Fibroblast of the aortic adventitia (primary cell): ENCODE data around the gene PRMT7. TPM values are rescaled to one million over a fixed set of nuclear protein-coding genes. Genes with fewer than 3 reads are reported as not detected.

Experiments used
- DNase-seq: peaks from one replicate; pipeline ENCODE4 v3.0.0-alpha.2; 2010; ENCODE audit warnings: low read depth
- H3K4me3 ChIP-seq: 2 replicates; pipeline ENCODE4 v1.5.1; 2011; ENCODE audit warnings: low read depth, mild to moderate bottlenecking, control low read depth, low read length, moderate library complexity
- CTCF ChIP-seq: IDR thresholded peaks from 2 replicates; pipeline ENCODE4 v1.5.1; 2011; ENCODE audit warnings: mild to moderate bottlenecking, low read length, control low read depth, inconsistent platforms; ENCODE audit not compliant: insufficient read depth
- total RNA-seq: library from RNA; depleted of rRNA; stranded (reverse); fragments of >200 nt; gene quantifications from 2 replicates; pipeline ENCODE4 v1.2.3, GENCODE V29; 2012; ENCODE audit warnings: low replicate concordance

PRMT7 gene
- total RNA-seq, 1 donor: 42.1 TPM

DNA sequence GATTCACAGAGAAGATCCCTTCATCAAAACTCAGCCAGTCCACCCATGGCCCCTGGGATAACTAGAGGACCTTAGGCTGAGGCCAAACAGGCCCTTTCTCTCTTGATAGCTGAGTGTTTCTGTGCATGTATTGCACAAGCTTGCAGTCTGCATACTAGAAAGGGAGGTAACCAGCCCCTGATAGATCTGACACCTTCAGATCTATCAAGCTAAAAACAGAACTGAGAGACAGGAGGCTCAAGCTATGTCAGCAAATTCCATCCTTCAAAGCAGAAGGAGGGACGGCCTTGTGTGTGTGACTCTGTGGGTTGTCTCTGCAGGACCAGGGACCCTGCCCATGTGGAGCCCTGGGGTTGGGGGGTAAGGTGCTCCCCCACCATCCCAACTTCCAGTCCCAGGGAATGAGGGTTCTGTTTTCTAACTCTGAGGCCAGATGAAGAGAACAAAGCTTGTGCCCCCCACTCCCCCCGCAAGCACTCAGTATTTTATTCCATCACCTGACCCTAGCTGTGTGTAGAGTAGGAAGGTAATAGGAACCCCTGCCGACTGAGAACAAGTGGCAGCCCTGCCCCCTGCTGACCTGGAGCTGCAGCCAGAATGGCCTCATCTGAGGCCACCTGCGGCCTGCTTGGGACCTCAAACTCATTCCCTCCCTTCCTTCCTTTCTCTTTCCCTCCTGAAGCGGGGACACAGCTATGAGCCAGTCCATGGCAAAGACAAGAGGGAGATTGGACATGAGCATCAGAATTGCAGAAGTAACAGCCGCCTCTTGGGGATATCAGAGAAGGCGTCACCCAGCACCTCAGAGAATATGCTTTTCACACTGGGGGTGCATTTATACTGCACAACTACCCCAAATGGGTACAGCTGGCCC lies 73.7 kb downstream of the PRMT7 start:
- DNase-seq: no peak
- H3K4me3 ChIP-seq: no peak overlapping the region
- TF ChIP-seq CTCF: no peak

DNA sequence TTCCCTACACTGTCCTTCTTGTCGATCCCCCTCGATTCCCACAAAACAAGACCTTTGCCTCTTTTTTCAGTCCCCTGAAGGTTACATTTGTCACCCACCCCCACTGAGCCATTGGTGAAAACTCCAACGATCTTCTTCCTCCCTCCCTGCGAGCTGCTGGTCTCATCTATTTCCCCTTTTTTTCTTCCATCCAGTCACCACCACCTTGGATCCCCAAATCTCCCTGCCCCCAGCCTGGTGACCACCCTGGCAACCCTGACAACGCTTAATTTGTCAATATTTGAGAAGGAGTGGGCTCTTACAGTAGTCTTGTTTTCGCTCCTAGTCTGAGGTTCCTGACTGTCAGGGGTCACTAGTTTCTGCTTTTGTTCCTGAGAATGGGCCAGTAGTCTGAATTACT lies 74.6 kb downstream of the PRMT7 start:
- TF ChIP-seq CTCF: no peak
- no peak for DNase-seq
- no peak overlapping the region for H3K4me3 ChIP-seq

- DNase-seq: no peak
- H3K4me3 ChIP-seq: no peak overlapping the region
- TF ChIP-seq CTCF: no peak
Observed at GRCh38 chr16:68386628-68387027, 75.8 kb downstream of the PRMT7 start.

DNA sequence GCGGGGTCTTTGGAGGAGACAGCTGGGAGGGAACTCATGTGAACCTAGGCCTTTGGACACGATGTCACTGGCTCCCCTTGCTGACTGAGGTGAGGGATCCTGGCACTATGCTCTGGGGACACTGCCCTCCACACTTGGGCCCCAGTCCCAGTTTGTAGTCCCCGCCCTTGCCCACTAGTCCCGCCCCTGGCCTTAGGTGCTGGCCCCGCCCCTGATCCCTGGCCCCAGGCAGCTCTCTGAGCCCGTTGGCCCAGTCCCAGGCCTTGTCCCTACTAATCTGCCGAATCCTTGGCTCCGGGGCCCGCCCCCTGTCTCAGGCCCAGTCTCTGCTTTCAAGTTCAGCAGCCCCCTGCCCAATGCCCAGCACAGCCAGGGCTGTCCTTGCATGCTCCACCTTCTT lies 76.5 kb downstream of the PRMT7 start:
- TF ChIP-seq CTCF: no peak
- H3K4me3 ChIP-seq: no peak overlapping the region
- no peak for DNase-seq

DNA sequence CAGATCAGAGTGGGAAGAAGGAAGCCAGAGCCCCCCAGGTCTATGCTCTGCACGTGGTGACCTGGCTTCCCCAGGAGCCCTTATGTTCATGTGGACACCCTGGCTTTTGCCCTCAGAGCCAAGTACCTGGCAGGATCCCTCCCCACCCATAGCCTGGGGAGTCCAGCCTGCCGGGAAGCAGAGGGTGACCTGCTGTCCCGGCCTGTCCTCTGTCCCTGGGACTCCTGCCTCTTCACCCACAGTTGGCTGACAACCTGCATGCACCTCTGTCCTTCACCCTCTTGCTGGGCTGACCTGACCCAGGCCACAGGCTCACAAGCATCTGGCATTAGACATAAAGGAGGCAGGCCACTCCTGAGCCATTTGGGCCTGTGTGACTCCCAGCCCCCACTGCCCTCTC lies 77.3 kb downstream of the PRMT7 start:
- no peak for TF ChIP-seq CTCF
- no peak for DNase-seq
- no peak overlapping the region for H3K4me3 ChIP-seq

DNA sequence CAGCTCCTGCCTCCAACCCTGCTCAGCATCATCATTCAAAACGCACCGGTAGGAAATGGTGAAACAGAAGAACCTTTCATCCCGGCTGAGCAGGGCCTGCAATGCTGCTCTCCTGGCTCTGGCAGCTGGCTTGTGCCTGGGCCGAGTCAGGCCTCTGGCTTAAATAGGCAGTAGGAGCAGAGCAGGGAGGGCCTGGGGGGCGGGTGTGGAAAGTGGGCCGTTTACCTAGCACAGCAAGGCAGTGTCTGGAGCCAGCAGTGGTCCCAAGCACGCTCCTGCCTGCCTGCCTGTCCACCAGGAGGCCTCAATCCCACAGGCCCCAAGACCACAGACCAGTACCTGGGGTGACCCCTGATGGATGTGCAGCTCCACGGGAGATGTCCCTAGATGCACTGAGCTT lies 78.2 kb downstream of the PRMT7 start:
- TF ChIP-seq CTCF: no peak
- no peak for DNase-seq
- H3K4me3 ChIP-seq: no peak overlapping the region

DNA sequence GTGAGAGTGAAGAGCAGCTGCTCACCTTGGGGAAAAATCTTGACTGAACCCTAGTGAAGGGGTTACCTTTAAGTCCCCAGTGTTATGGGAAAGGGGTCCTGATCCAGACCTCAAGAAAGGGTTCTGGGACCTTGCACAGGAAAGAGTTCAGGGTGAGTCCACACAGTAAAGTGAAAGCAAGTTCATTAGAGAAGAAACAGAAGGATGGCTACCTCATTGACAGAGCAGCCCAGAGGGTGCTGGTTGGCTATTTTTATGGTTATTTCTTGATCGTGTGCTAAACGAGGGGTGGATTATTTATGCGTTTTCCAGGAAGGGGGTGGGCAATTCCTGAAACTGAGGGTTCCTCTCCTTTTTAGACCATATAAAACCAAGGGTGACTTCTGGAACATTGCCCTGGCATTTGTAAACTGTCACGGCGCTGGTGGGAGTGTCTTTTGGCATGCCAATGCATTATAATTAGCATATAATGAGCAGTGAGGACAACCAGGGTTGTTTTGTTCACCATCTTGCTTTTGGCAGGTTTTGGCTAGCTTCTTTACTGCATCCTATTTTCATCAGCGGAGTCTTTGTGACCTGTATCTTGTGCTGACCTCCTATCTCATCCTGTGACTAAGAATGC lies 79.0 kb downstream of the PRMT7 start:
- DNase-seq: no peak
- H3K4me3 ChIP-seq: no peak overlapping the region
- no peak for TF ChIP-seq CTCF
